H9 (cell line): ENCODE measurements around the gene BMP2K. TPM values are rescaled to one million over a fixed set of nuclear protein-coding genes. Genes with fewer than 3 reads are reported as not detected.

ENCODE experiments used
- DNase-seq: peaks from one replicate; pipeline ENCODE4 v3.0.0-alpha.2; 2017
- H2AFZ ChIP-seq: one replicate; pipeline ENCODE4 v1.6.1; 2013; ENCODE audit warnings: mild to moderate bottlenecking, low read length, control low read depth, moderate library complexity
- H2AK5ac ChIP-seq: 2 replicates; pipeline ENCODE4 v1.6.1; 2013; ENCODE audit warnings: low read length, control low read depth, mixed read lengths; ENCODE audit not compliant: insufficient read length
- H2BK120ac ChIP-seq: one replicate; pipeline ENCODE4 v1.6.1; 2013; ENCODE audit warnings: low read depth, mild to moderate bottlenecking, low read length, control low read depth, inconsistent platforms; ENCODE audit not compliant: poor library complexity, severe bottlenecking
- H2BK12ac ChIP-seq: 2 replicates; pipeline ENCODE4 v1.6.1; 2013; ENCODE audit warnings: low read length, control low read depth, mixed read lengths, low read depth; ENCODE audit not compliant: insufficient read length
- H2BK15ac ChIP-seq: 2 replicates; pipeline ENCODE4 v1.6.1; 2013; ENCODE audit warnings: low read depth, low read length, control low read depth
- H2BK20ac ChIP-seq: one replicate; pipeline ENCODE4 v1.6.1; 2013; ENCODE audit warnings: low read depth, mild to moderate bottlenecking, low read length, control low read depth, inconsistent platforms; ENCODE audit not compliant: poor library complexity, severe bottlenecking
- H2BK5ac ChIP-seq: 2 replicates; pipeline ENCODE4 v1.6.1; 2013; ENCODE audit warnings: low read length, control low read depth, mixed read lengths; ENCODE audit not compliant: insufficient read length
- H3K14ac ChIP-seq: 2 replicates; pipeline ENCODE4 v1.6.1; 2013; ENCODE audit warnings: low read length, control low read depth; ENCODE audit not compliant: insufficient read depth
- H3K18ac ChIP-seq: 2 replicates; pipeline ENCODE4 v1.6.1; 2013; ENCODE audit warnings: low read depth, mild to moderate bottlenecking, mixed read lengths, low read length, control low read depth; ENCODE audit not compliant: insufficient read length
- H3K23ac ChIP-seq: 2 replicates; pipeline ENCODE4 v1.6.1; 2013; ENCODE audit warnings: low read length, control low read depth, mixed read lengths, low read depth; ENCODE audit not compliant: insufficient read length
- H3K23me2 ChIP-seq: 2 replicates; pipeline ENCODE4 v1.6.1; 2013; ENCODE audit warnings: low read depth, mild to moderate bottlenecking, mixed read lengths, low read length, control low read depth; ENCODE audit not compliant: insufficient read length, poor library complexity, severe bottlenecking
- H3K27ac ChIP-seq: 2 replicates; pipeline ENCODE4 v1.5.1; 2013; ENCODE audit warnings: low read length, control low read depth, mixed read lengths, low read depth; ENCODE audit not compliant: insufficient read length
- H3K27me3 ChIP-seq: 2 replicates; pipeline ENCODE4 v1.6.1; 2013; ENCODE audit warnings: low read length, control low read depth, inconsistent platforms; ENCODE audit not compliant: insufficient read depth
- H3K4ac ChIP-seq: 2 replicates; pipeline ENCODE4 v1.6.1; 2013; ENCODE audit warnings: low read depth, mild to moderate bottlenecking, control low read depth, inconsistent platforms, low read length, moderate library complexity
- H3K4me1 ChIP-seq: 2 replicates; pipeline ENCODE4 v1.6.1; 2013; ENCODE audit warnings: low read length, control low read depth, inconsistent platforms; ENCODE audit not compliant: insufficient read depth
- H3K4me2 ChIP-seq: 2 replicates; pipeline ENCODE4 v1.6.1; 2013; ENCODE audit warnings: low read length, control low read depth, mixed read lengths; ENCODE audit not compliant: insufficient read length, insufficient read depth
- H3K56ac ChIP-seq: 2 replicates; pipeline ENCODE4 v1.6.1; 2013; ENCODE audit warnings: low read depth, mild to moderate bottlenecking, mixed read lengths, low read length, control low read depth; ENCODE audit not compliant: insufficient read length
- H3K79me1 ChIP-seq: 2 replicates; pipeline ENCODE4 v1.6.1; 2013; ENCODE audit warnings: low read depth, mild to moderate bottlenecking, moderate library complexity, low read length, control low read depth, inconsistent platforms; ENCODE audit not compliant: insufficient read depth, poor library complexity, severe bottlenecking
- H3K79me2 ChIP-seq: 2 replicates; pipeline ENCODE4 v1.6.1; 2013; ENCODE audit warnings: low read length, control low read depth, inconsistent platforms; ENCODE audit not compliant: insufficient read depth
- H3K9ac ChIP-seq: 2 replicates; pipeline ENCODE4 v1.6.1; 2013; ENCODE audit warnings: low read length, control low read depth, mixed read lengths; ENCODE audit not compliant: insufficient read length; ENCODE audit errors: extremely low read depth
- H3K9me3 ChIP-seq: one replicate; pipeline ENCODE4 v1.6.1; 2013; ENCODE audit warnings: low read depth, low read length, inconsistent platforms; ENCODE audit not compliant: control insufficient read depth
- H3T11ph ChIP-seq: one replicate; pipeline ENCODE4 v1.6.1; 2013; ENCODE audit warnings: mild to moderate bottlenecking, low read length, control low read depth, inconsistent platforms
- H4K20me1 ChIP-seq: one replicate; pipeline ENCODE4 v1.6.1; 2013; ENCODE audit not compliant: control insufficient read depth, insufficient read length, insufficient read depth
- H4K5ac ChIP-seq: 2 replicates; pipeline ENCODE4 v1.6.1; 2013; ENCODE audit warnings: low read depth, mild to moderate bottlenecking, mixed read lengths, low read length, control low read depth; ENCODE audit not compliant: insufficient read length
- H4K8ac ChIP-seq: replicated peaks from 2 replicates; pipeline ENCODE4 v1.6.1; 2013; ENCODE audit warnings: low read length, control low read depth, mixed read lengths, low read depth; ENCODE audit not compliant: insufficient read length
- H4K91ac ChIP-seq: 2 replicates; pipeline ENCODE4 v1.6.1; 2013; ENCODE audit warnings: low read depth, mild to moderate bottlenecking, moderate library complexity, mixed read lengths, low read length, control low read depth; ENCODE audit not compliant: insufficient read length
- H3K27ac Mint-ChIP-seq, 3 experiments: 2 replicates in 2 of 3; 3 replicates in 1 of 3; pipeline ENCODE4 v1.8.0; 2020 to 2021; ENCODE audit warnings: mixed read lengths in 3 of 3, mild to moderate bottlenecking in 1 of 3, moderate library complexity in 1 of 3
- H3K27me3 Mint-ChIP-seq: 2 replicates; pipeline ENCODE4 v1.8.0; 2021; ENCODE audit warnings: low read depth, mild to moderate bottlenecking, moderate library complexity, mixed read lengths
- H3K36me3 Mint-ChIP-seq, 3 experiments: 2 replicates in 2 of 3; 3 replicates in 1 of 3; pipeline ENCODE4 v1.8.0; 2020 to 2021; ENCODE audit warnings: low read depth in 3 of 3, mixed read lengths in 3 of 3; ENCODE audit not compliant: insufficient read depth in 1 of 3
- H3K4me1 Mint-ChIP-seq, 2 experiments: 2 replicates each; pipeline ENCODE4 v1.8.0; 2020; ENCODE audit warnings: mixed read lengths in 2 of 2
- H3K4me3 Mint-ChIP-seq, 2 experiments: 2 replicates in 1 of 2; 3 replicates in 1 of 2; pipeline ENCODE4 v1.8.0; 2020 to 2021; ENCODE audit warnings: mild to moderate bottlenecking in 2 of 2, mixed read lengths in 2 of 2, moderate library complexity in 1 of 2
- H3K9me3 Mint-ChIP-seq, 2 experiments: 2 replicates in 1 of 2; 3 replicates in 1 of 2; pipeline ENCODE4 v1.8.0; 2020; ENCODE audit warnings: mild to moderate bottlenecking in 2 of 2, mixed read lengths in 2 of 2, moderate library complexity in 1 of 2
- CTCF ChIP-seq: fragments of 200-600 bp; sonication (generic); conservative IDR thresholded peaks from 3 replicates; pipeline ENCODE4 v1.8.0; 2021; ENCODE audit warnings: antibody characterized with exemption, mild to moderate bottlenecking
- WGBS: extraction: QIAGEN DNeasy Blood & Tissue Kit; methylation state at CpG from one replicate; pipeline ENCODE4 v1.1.7; 2013; ENCODE audit warnings: missing lambda C conversion rate, low lambda C conversion rate, mixed read lengths; ENCODE audit not compliant: insufficient read length; ENCODE audit errors: extremely low coverage; 5-methylcytosine and 5-hydroxymethylcytosine counted together
- total RNA-seq: library from RNA; stranded (reverse); gene quantifications from 2 replicates; pipeline ENCODE4 v1.2.1, GENCODE V29; 2021

BMP2K gene
- total RNA-seq, 1 experiment from 2014 or later = 26.4 TPM

GRCh38 chr4:78878031-78878430, 101.9 kb downstream of the BMP2K start:
- no peak for TF ChIP-seq CTCF
- H3K23me2 ChIP-seq = no peaks in the 10 kb centered on the region
- no CpG with 5 or more reads among the region's 1 CpG for WGBS
- H4K20me1 ChIP-seq = no peaks in the 10 kb centered on the region
- Mint-ChIP-seq H3K4me3 (no peak overlapping the region), H3K27me3 (no peaks in the 10 kb centered on the region), H3K9me3 (no peaks in the 10 kb centered on the region), H3K27ac (no peak overlapping the region), H3K36me3 (peaks cover 4 to 13% (median 10%) of the 10 kb centered on the region in 3 experiments), H3K4me1 (peaks cover 17 to 18% of the 10 kb centered on the region in 2 experiments)
- H3K9ac ChIP-seq = no peak overlapping the region
- H4K5ac ChIP-seq = no peak overlapping the region
- H2BK12ac ChIP-seq = no peak overlapping the region
- no peaks in the 10 kb centered on the region for H3K79me2 ChIP-seq
- H2BK15ac ChIP-seq = no peak overlapping the region
- H3K56ac ChIP-seq = no peak overlapping the region
- no peak overlapping the region for H3K23ac ChIP-seq
- no peak overlapping the region for H2BK20ac ChIP-seq
- no peak overlapping the region for H2BK120ac ChIP-seq
- H3K4me2 ChIP-seq = no peak overlapping the region
- H2AK5ac ChIP-seq = no peak overlapping the region
- no peak for DNase-seq
- no peaks in the 10 kb centered on the region for H3K27me3 ChIP-seq
- no peak overlapping the region for H2AFZ ChIP-seq
- H3K14ac ChIP-seq = no peak overlapping the region
- no peak overlapping the region for H3T11ph ChIP-seq
- no peak overlapping the region for H4K8ac ChIP-seq
- H3K9me3 ChIP-seq = no peaks in the 10 kb centered on the region
- H2BK5ac ChIP-seq = no peak overlapping the region
- H3K27ac ChIP-seq = no peak overlapping the region
- H4K91ac ChIP-seq = no peak overlapping the region
- no peak overlapping the region for H3K4ac ChIP-seq
- H3K4me1 ChIP-seq = no peaks in the 10 kb centered on the region; the same call in 1 of the 2 replicates
- H3K18ac ChIP-seq = no peak overlapping the region
- no peaks in the 10 kb centered on the region for H3K79me1 ChIP-seq
